ENCODE measurements around the gene PPP1R9A.
"Not testable (repeated sequence)": the region's sequence is repeated elsewhere in the genome, so short reads cannot be mapped to it uniquely, and the experiment has no call there.

Gene PPP1R9A

DNA sequence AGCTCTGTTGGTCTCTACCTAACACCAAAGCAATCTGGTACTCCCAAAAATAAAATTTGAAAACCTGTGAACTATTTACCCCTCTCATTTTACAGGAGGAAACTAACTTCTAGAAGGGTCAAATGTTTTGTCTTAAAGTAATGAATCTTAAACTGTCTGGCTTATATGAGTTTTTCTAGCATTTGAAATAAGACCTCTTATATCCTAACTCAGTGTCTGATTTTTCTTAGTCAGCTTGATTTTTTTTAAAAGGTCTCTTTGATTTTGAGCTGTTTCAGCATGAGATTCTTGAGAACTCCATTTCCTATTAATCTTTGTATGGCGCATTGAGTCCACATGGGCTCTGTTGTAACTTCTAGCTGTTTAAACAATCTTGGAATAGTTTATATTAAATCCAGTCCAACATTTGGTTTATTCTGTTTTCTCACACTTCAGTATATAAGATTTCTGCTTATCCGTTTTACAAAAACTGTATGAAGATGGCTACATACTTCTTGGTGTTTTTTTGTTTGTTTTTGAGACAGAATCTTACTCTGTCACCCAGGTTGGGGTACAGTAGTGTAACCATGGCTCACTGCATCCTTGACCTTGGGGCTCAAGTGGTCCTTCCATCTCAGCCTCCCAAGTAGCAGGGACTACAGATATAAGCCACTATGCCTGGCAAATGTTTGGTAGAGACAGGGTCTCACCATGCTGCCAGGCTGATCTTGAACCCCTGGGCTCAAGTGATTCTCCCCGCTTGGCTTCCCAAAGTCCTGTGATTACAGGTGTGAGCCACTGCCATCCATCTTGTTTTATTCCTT, 91.1 kb downstream of the PPP1R9A start:
- no peak overlapping the region for H3K27ac ChIP-seq
- TF ChIP-seq, protein P1, sequence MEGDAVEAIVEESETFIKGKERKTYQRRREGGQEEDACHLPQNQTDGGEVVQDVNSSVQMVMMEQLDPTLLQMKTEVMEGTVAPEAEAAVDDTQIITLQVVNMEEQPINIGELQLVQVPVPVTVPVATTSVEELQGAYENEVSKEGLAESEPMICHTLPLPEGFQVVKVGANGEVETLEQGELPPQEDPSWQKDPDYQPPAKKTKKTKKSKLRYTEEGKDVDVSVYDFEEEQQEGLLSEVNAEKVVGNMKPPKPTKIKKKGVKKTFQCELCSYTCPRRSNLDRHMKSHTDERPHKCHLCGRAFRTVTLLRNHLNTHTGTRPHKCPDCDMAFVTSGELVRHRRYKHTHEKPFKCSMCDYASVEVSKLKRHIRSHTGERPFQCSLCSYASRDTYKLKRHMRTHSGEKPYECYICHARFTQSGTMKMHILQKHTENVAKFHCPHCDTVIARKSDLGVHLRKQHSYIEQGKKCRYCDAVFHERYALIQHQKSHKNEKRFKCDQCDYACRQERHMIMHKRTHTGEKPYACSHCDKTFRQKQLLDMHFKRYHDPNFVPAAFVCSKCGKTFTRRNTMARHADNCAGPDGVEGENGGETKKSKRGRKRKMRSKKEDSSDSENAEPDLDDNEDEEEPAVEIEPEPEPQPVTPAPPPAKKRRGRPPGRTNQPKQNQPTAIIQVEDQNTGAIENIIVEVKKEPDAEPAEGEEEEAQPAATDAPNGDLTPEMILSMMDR (IDR thresholded peaks at IDR 0.05): no peak
- no peak for TF ChIP-seq ZFX (IDR thresholded peaks at IDR 0.05; ENCODE audit: borderline replicate concordance)

DNA sequence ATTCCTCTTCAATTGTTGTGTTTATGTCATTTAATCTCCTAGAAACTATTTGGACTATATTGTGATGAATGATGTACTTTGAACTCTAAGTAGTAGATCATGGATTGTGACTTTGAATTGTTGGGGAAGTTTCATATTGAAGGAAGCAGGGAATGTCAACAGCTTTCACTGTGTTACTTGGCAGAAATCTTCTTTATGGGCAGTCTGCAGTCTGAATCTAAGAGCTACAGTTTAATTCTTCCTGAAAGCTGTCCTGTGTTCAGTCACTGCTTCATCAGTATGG, 91.6 kb downstream of the PPP1R9A start:
- TF ChIP-seq, protein P1 (IDR thresholded peaks at IDR 0.05): no peak
- TF ChIP-seq ZFX (IDR thresholded peaks at IDR 0.05; ENCODE audit: borderline replicate concordance): no peak
- H3K27ac ChIP-seq: no peak overlapping the region

DNA sequence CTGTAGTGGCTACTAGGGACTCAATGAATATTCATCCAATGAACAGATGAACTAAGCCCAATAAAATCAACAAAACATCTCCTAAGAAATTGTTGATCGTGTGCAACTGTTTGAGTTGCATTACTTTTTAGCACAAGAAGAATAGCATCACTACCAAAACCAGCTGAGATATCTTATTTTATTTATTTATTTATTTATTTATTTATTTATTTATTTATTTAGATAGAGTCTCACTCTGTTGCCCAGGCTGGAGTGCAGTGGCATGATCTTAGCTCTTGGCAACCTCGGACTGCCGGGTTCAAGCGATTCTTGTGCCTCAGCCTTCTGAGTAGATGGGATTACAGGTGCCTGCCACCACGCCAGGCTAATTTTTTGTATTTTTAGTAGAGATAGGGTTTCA, 92.2 kb downstream of the PPP1R9A start:
- H3K27ac ChIP-seq: not testable (repeated sequence)

DNA sequence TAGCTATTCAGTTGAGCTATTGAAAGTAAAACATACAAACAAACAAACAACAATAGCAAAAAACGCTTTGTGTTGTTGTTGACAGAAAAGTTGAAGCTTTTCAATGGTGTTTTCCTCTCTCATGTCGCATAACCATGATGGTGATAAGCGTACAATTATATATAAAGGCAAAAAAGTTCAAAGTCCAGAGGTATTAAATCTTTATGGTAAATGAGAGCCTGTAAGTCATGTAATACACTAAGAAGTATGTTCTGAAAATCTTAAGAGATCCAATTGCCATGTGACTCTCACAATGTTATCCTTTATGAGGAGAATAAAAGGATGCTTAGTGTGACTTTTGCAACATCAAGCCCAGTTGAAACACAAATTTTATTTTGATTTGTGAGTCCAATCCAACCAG, 93.9 kb downstream of the PPP1R9A start:
- H3K27ac ChIP-seq: no peak overlapping the region
- TF ChIP-seq ZFX (IDR thresholded peaks at IDR 0.05; ENCODE audit: borderline replicate concordance): no peak
- TF ChIP-seq, protein P1 (IDR thresholded peaks at IDR 0.05): no peak

DNA sequence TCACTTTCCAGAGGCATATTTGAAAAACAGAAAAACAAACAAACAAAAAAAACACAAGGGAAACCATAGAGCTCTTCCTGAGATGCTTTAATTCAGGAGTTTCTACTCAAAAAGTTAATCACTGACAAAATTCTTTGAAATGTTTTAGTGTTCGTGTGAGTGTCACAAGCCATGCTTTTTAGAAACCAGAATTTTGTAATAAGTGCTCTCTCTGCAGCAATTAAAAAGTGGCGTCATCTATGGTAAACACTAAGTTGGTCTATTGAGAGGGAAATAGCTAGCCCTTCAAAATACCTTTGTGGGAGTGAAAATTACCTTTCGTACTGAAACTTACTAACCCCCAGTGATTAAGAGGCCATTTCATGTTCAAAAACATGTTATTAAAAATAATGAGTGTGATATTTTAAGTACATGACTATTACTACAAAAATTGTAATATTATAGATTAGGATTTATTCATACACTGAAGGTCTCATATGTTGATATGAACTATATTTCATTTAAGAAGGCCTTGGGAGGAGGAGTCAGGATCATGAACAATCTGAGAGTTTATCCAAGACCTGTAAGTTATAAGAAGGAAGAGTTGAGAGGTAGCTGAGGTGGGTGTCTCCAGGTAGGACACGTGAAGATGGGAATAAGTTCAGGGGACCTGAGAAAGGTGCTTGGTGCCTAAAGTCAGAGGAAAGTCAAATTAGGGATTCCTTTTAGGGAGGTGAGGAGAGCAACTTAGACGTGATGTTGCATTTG, 94.6 kb downstream of the PPP1R9A start:
- no peak overlapping the region for H3K27ac ChIP-seq
- TF ChIP-seq ZFX (IDR thresholded peaks at IDR 0.05; ENCODE audit: borderline replicate concordance): no peak
- TF ChIP-seq, protein P1 (IDR thresholded peaks at IDR 0.05): no peak

DNA sequence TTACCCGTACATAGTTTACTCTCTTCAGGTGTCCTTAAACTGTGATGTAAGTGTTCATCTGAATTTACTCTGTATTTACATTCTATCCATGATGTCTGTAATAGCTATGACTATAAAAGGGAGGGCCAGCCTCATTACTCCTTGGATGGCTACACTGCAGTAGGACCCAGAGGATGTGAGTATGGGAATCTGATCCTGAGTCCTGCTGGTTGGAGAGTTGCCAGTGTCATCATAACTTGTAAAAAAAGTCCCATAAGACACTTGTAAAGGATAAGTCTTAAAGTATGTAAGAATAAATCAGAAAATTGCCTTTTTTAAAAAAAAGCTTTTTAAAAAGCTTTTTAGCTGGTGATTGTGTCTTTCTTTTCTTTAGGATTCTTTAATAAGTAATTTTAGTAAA, 95.4 kb downstream of the PPP1R9A start:
- H3K27ac ChIP-seq: no peak overlapping the region
- TF ChIP-seq, protein P1 (IDR thresholded peaks at IDR 0.05): no peak
- no peak for TF ChIP-seq ZFX (IDR thresholded peaks at IDR 0.05; ENCODE audit: borderline replicate concordance)

DNA sequence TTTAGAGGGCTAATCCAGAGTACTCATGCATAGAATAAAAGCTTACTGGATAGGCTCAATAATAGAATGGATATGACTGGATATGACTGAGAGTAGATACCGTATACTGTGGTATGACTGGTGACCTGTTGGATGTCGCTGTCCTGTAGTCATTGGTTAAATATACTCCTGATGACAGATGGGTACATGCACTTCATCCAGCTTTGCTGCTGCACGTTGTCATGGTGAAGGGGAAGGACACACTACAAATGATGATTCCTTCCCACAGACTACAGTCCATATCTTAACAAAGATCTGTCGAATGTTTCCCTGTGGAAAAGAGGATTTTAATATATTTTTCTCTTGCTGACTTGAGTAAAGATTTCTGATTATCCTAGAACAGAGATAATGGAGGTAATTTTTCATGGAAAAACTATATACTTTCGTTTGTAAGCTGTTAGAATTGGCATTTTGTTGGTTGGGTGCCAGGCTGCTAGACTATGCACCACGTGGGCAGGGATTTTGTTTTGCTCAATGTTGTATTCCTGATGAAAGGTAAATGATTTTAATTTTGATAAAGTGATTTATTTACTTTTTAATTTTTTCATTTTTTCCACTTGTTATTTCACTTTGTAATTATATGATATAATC, 97.3 kb downstream of the PPP1R9A start:
- TF ChIP-seq, protein P1 (IDR thresholded peaks at IDR 0.05): no peak
- TF ChIP-seq ZFX (IDR thresholded peaks at IDR 0.05; ENCODE audit: borderline replicate concordance): no peak
- no peak overlapping the region for H3K27ac ChIP-seq
